Spleen (tissue), 11 donors: ENCODE measurements around the gene UROC1. TPM values are rescaled to one million over a fixed set of nuclear protein-coding genes. Genes with fewer than 3 reads are reported as not detected.

Source experiments
- DNase-seq: peaks from one replicate; pipeline ENCODE4 v3.0.0-alpha.2; 2020
- H3K27ac ChIP-seq, 8 donors: fragments of 200-600 bp; sonication (generic) in 7 of 8; 1 replicate in 4 of 8; 2 replicates in 4 of 8; pipeline versions ENCODE4 v1.5.0 to v1.8.0; 2016 to 2021; ENCODE audit warnings: inconsistent platforms in 4 of 8, mild to moderate bottlenecking in 4 of 8, moderate library complexity in 1 of 8
- H3K27me3 ChIP-seq, 7 donors: fragments of 200-600 bp; sonication (generic) in 6 of 7; replicated peaks in 1 of 7; 1 replicate in 4 of 7; 2 replicates in 3 of 7; pipeline versions ENCODE4 v1.5.0 to v1.8.0; 2016 to 2021; ENCODE audit warnings: inconsistent platforms in 3 of 7, mild to moderate bottlenecking in 1 of 7
- H3K36me3 ChIP-seq, 6 donors: fragments of 200-600 bp; sonication (generic) in 5 of 6; 1 replicate in 4 of 6; 2 replicates in 2 of 6; pipeline versions ENCODE4 v1.5.0 to v1.8.0; 2016 to 2021; ENCODE audit warnings: inconsistent platforms in 2 of 6
- H3K4me1 ChIP-seq, 6 donors: fragments of 200-600 bp; sonication (generic) in 5 of 6; 1 replicate in 3 of 6; 2 replicates in 3 of 6; pipeline versions ENCODE4 v1.5.0 to v1.8.0; 2016 to 2021; ENCODE audit warnings: inconsistent platforms in 3 of 6
- H3K4me3 ChIP-seq, 8 donors: fragments of 200-600 bp; sonication (generic) in 7 of 8; 1 replicate in 4 of 8; 2 replicates in 4 of 8; pipeline versions ENCODE4 v1.5.0 to v1.8.0; 2016 to 2021; ENCODE audit warnings: inconsistent platforms in 4 of 8, mild to moderate bottlenecking in 4 of 8, moderate library complexity in 2 of 8
- H3K9me3 ChIP-seq, 8 donors: fragments of 200-600 bp; sonication (generic) in 7 of 8; 1 replicate in 4 of 8; 2 replicates in 4 of 8; pipeline versions ENCODE4 v1.5.0 to v1.8.0; 2016 to 2021; ENCODE audit warnings: inconsistent platforms in 4 of 8
- CTCF ChIP-seq, 11 experiments: fragments of 200-600 bp in 7 of 11; fragments of 450-650 bp in 4 of 11; sonication (generic) in 4 of 11; IDR thresholded peaks in 8 of 11; conservative IDR thresholded peaks in 3 of 11; 1 replicate in 7 of 11; 2 replicates in 4 of 11; pipeline versions ENCODE4 v1.4.0 to v1.8.0; 2016 to 2021; ENCODE audit warnings: antibody characterized with exemption in 11 of 11, inconsistent platforms in 4 of 11, mild to moderate bottlenecking in 1 of 11
- POLR2A ChIP-seq, 3 donors: fragments of 450-650 bp; IDR thresholded peaks; one replicate each; pipeline ENCODE4 v1.5.1; 2017; ENCODE audit warnings: antibody characterized with exemption in 3 of 3, mild to moderate bottlenecking in 1 of 3
- POLR2AphosphoS5 ChIP-seq, 3 donors: sonication (generic); formaldehyde crosslinking; IDR thresholded peaks; one replicate each; pipeline ENCODE4 v1.5.1; 2017; ENCODE audit warnings: antibody characterized with exemption in 3 of 3
- WGBS, 5 donors: extraction: QIAGEN DNeasy Blood & Tissue Kit in 3 of 5; methylation state at CpG; one replicate each; pipeline versions ENCODE4 v1.1.5 to v1.1.7; 2013 to 2018; 5-methylcytosine and 5-hydroxymethylcytosine counted together
- intact Hi-C: fragments of 100-400 bp; cut with DNase I; formaldehyde crosslinking; loops from one replicate; pipeline ENCODE4 v1.15.0; 2023; ENCODE audit warnings: low total_unique reads
- polyA plus RNA-seq, 3 donors: library from polyadenylated mRNA; stranded (reverse); fragments of 200-250 nt; gene quantifications; one replicate each; pipeline ENCODE4 v1.2.1, GENCODE V29; 2013
- total RNA-seq, 7 donors: library from RNA; depleted of rRNA in 3 of 7; stranded (reverse); fragments of >200 nt in 3 of 7; fragmentation: NEBNext Ultra II Directional in 4 of 7; extraction: Animal tissue kit (Norgen Biotek cat#: 25700) in 4 of 7; gene quantifications; one replicate each; pipeline versions ENCODE4 v1.1.0 to v1.2.1, GENCODE V29; 2016 to 2021
- donor health status: healthy with polysubstance abuse.
- donor health status: DM: no; HTN: no; CAD: no; lungs with moderate emphysema.
- donor health status: DM: no; HTN: no; CAD: no.
- donor health status: Bipolar disorder and iron deficiency.
- donor health status: healthy.
- donor health status: DM: no; HTN: no; CAD: no.
- donor health status: DM: yes; HTN: yes; CAD: no.

UROC1 gene
- total and polyA plus RNA-seq, 10 donors, result 0.02 to 0.16 (median 0.03) TPM; not detected in 6

GRCh38 chr3:126551839-126552687, 34.5 kb upstream of the UROC1 start:
- 72 to 91% (median 78%) methylated on average over 13 to 17 of the region's 17 CpGs for WGBS, 5 donors
- no peak for TF ChIP-seq POLR2AphosphoS5 (IDR thresholded peaks at IDR 0.05)
- intact Hi-C loops, result no loop called here
- H3K27me3 ChIP-seq, result peaks cover 0 to 14% (median 0%) of the 10 kb centered on the region in 7 donors
- H3K4me3 ChIP-seq, result no peak overlapping the region
- DNase-seq, result peak; percentile 62
- H3K27ac ChIP-seq, result no peak overlapping the region
- no peaks in the 10 kb centered on the region for H3K9me3 ChIP-seq
- H3K36me3 ChIP-seq, result no peaks in the 10 kb centered on the region
- peaks cover 0 to 12% (median 0%) of the 10 kb centered on the region in 6 donors for H3K4me1 ChIP-seq

- H3K4me3 ChIP-seq, result no peak overlapping the region
- peaks cover 0 to 14% (median 0%) of the 10 kb centered on the region in 7 donors for H3K27me3 ChIP-seq
- H3K9me3 ChIP-seq, result no peaks in the 10 kb centered on the region
- no peaks in the 10 kb centered on the region for H3K36me3 ChIP-seq
- peaks cover 0 to 12% (median 0%) of the 10 kb centered on the region in 6 donors for H3K4me1 ChIP-seq
- peak; percentile 62 for DNase-seq
- no peak for TF ChIP-seq POLR2AphosphoS5 (IDR thresholded peaks at IDR 0.05)
- no peak for TF ChIP-seq CTCF (IDR thresholded peaks at IDR 0.05 in 8 of 11, conservative IDR thresholded peaks at IDR 0.05 in 3 of 11)
- no peak for TF ChIP-seq POLR2A (IDR thresholded peaks at IDR 0.05)
- no peak overlapping the region for H3K27ac ChIP-seq
- WGBS, 5 donors, result 54 to 67% (median 58%) methylated on average over 13 of the region's 13 CpGs
- intact Hi-C loops, result no loop called here
These were observed 33.7 kb upstream of the UROC1 start for GRCh38 chr3:126551121-126551838.

GRCh38 chr3:126550488-126551051, 33.0 kb upstream of the UROC1 start:
- peaks cover 0 to 14% (median 0%) of the 10 kb centered on the region in 7 donors for H3K27me3 ChIP-seq
- TF ChIP-seq POLR2A (IDR thresholded peaks at IDR 0.05) (no peak), POLR2AphosphoS5 (IDR thresholded peaks at IDR 0.05) (no peak), CTCF (IDR thresholded peaks at IDR 0.05 in 8 of 11, conservative IDR thresholded peaks at IDR 0.05 in 3 of 11) (no peak)
- DNase-seq, result peak; percentile 54
- no peak overlapping the region for H3K4me3 ChIP-seq
- no peak overlapping the region for H3K27ac ChIP-seq
- intact Hi-C loops, result no loop called here
- peaks cover 0 to 12% (median 0%) of the 10 kb centered on the region in 6 donors for H3K4me1 ChIP-seq
- no peaks in the 10 kb centered on the region for H3K36me3 ChIP-seq
- 88 to 95% (median 93%) methylated on average over 11 of the region's 11 CpGs for WGBS, 5 donors
- no peaks in the 10 kb centered on the region for H3K9me3 ChIP-seq

- WGBS, 5 donors, result 69 to 82% (median 71%) methylated on average over 8 to 12 of the region's 12 CpGs
- no peak overlapping the region for H3K27ac ChIP-seq
- peaks cover 0 to 9% (median 0%) of the 10 kb centered on the region in 6 donors for H3K4me1 ChIP-seq
- intact Hi-C loops, result no loop called here
- H3K9me3 ChIP-seq, result no peaks in the 10 kb centered on the region
- TF ChIP-seq POLR2AphosphoS5 (IDR thresholded peaks at IDR 0.05) (no peak), POLR2A (IDR thresholded peaks at IDR 0.05) (no peak), CTCF (IDR thresholded peaks at IDR 0.05 in 8 of 11, conservative IDR thresholded peaks at IDR 0.05 in 3 of 11) (no peak)
- peak; percentile 62 for DNase-seq
- H3K4me3 ChIP-seq, result no peak overlapping the region
- H3K36me3 ChIP-seq, result no peaks in the 10 kb centered on the region
- H3K27me3 ChIP-seq, result peaks cover 0 to 14% (median 0%) of the 10 kb centered on the region in 7 donors
These were observed 32.4 kb upstream of the UROC1 start for GRCh38 chr3:126549861-126550487.
